Measurements from ENCODE around the gene AFDN. TPM values are rescaled to one million over a fixed set of nuclear protein-coding genes. Genes with fewer than 3 reads are reported as not detected.

AFDN gene
- total RNA-seq, 1 donor from 2014 or later, result 102 TPM

GRCh38 chr6:168013250-168013915 lies 186.7 kb downstream of the AFDN start:
- FAIRE-seq (no peak), DNase-seq (ENCODE audit: low read depth) (no peak)
- Histone ChIP-seq H3K9ac (ENCODE audit: low read length) (no peak overlapping the region), H3K4me1 (ENCODE audit: insufficient read depth, low read length) (no peaks in the 10 kb centered on the region), H3K9me3 (ENCODE audit: insufficient read depth, low read depth, low read length) (peaks cover 13% of the 10 kb centered on the region), H3K36me3 (ENCODE audit: insufficient read depth, low read length) (no peaks in the 10 kb centered on the region), H2AFZ (ENCODE audit: low read depth, low read length) (no peak overlapping the region), H4K20me1 (ENCODE audit: insufficient read depth, low read length) (no peaks in the 10 kb centered on the region), H3K27ac (ENCODE audit: low read depth, low read length) (no peak overlapping the region), H3K4me3 (ENCODE audit: insufficient read depth, low read depth, low read length) (no peak overlapping the region), H3K27me3 (ENCODE audit: insufficient read depth, low read length) (peaks cover 17% of the 10 kb centered on the region), H3K4me2 (ENCODE audit: low read length) (no peak overlapping the region), H3K79me2 (ENCODE audit: insufficient read depth, low read length) (no peaks in the 10 kb centered on the region)
- Mint-ChIP-seq H3K4me1 (ENCODE audit: low read depth, unreplicated experiment) (peaks cover 3% of the 10 kb centered on the region), H3K9me3 (ENCODE audit: unreplicated experiment) (peaks cover 42% of the 10 kb centered on the region), H3K27me3 (ENCODE audit: low read depth, unreplicated experiment) (peaks cover 7% of the 10 kb centered on the region), H3K27ac (ENCODE audit: unreplicated experiment) (no peak overlapping the region), H3K36me3 (ENCODE audit: low read depth, unreplicated experiment) (peaks cover 9% of the 10 kb centered on the region), H3K4me3 (ENCODE audit: unreplicated experiment) (no peak overlapping the region)
- TF ChIP-seq CTCF (IDR thresholded peaks at IDR 0.05; ENCODE audit: insufficient read depth, low read depth, low read length) (no peak), EZH2 (IDR thresholded peaks at IDR 0.05; ENCODE audit: insufficient read depth, low read length) (no peak)

GRCh38 chr6:168014428-168014827 lies 187.7 kb downstream of the AFDN start:
- H3K4me3 ChIP-seq (ENCODE audit: insufficient read depth, low read depth, low read length), result no peak overlapping the region
- TF ChIP-seq CTCF (IDR thresholded peaks at IDR 0.05; ENCODE audit: insufficient read depth, low read depth, low read length), result no peak
- no peak for FAIRE-seq
- no peak overlapping the region for H3K4me2 ChIP-seq (ENCODE audit: low read length)
- H3K36me3 ChIP-seq (ENCODE audit: insufficient read depth, low read length), result no peaks in the 10 kb centered on the region
- H3K27me3 ChIP-seq (ENCODE audit: insufficient read depth, low read length), result peaks cover 17% of the 10 kb centered on the region
- peaks cover 9% of the 10 kb centered on the region for H3K27me3 Mint-ChIP-seq (ENCODE audit: low read depth, unreplicated experiment)
- no peak for DNase-seq (ENCODE audit: low read depth)
- H3K36me3 Mint-ChIP-seq (ENCODE audit: low read depth, unreplicated experiment), result peaks cover 9% of the 10 kb centered on the region
- H3K9me3 ChIP-seq (ENCODE audit: insufficient read depth, low read depth, low read length), result peaks cover 13% of the 10 kb centered on the region
- no peaks in the 10 kb centered on the region for H3K79me2 ChIP-seq (ENCODE audit: insufficient read depth, low read length)
- H3K9me3 Mint-ChIP-seq (ENCODE audit: unreplicated experiment), result peaks cover 42% of the 10 kb centered on the region
- no peaks in the 10 kb centered on the region for H4K20me1 ChIP-seq (ENCODE audit: insufficient read depth, low read length)
- no peak overlapping the region for H2AFZ ChIP-seq (ENCODE audit: low read depth, low read length)
- H3K27ac Mint-ChIP-seq (ENCODE audit: unreplicated experiment), result no peak overlapping the region
- peaks cover 2% of the 10 kb centered on the region for H3K4me1 Mint-ChIP-seq (ENCODE audit: low read depth, unreplicated experiment)
- H3K9ac ChIP-seq (ENCODE audit: low read length), result no peak overlapping the region
- no peak overlapping the region for H3K4me3 Mint-ChIP-seq (ENCODE audit: unreplicated experiment)
- H3K4me1 ChIP-seq (ENCODE audit: insufficient read depth, low read length), result no peaks in the 10 kb centered on the region
- no peak overlapping the region for H3K27ac ChIP-seq (ENCODE audit: low read depth, low read length)

GRCh38 chr6:168015009-168015408 lies 188.3 kb downstream of the AFDN start:
- peaks cover 17% of the 10 kb centered on the region for H3K27me3 ChIP-seq (ENCODE audit: insufficient read depth, low read length)
- H3K27me3 Mint-ChIP-seq (ENCODE audit: low read depth, unreplicated experiment), result peaks cover 9% of the 10 kb centered on the region
- H3K4me1 ChIP-seq (ENCODE audit: insufficient read depth, low read length), result no peaks in the 10 kb centered on the region
- H3K9me3 Mint-ChIP-seq (ENCODE audit: unreplicated experiment), result peaks cover 38% of the 10 kb centered on the region
- no peak for TF ChIP-seq CTCF (IDR thresholded peaks at IDR 0.05; ENCODE audit: insufficient read depth, low read depth, low read length)
- TF ChIP-seq EZH2 (IDR thresholded peaks at IDR 0.05; ENCODE audit: insufficient read depth, low read length), result no peak
- H3K4me3 ChIP-seq (ENCODE audit: insufficient read depth, low read depth, low read length), result no peak overlapping the region
- DNase-seq (ENCODE audit: low read depth) (no peak), FAIRE-seq (no peak)
- no peaks in the 10 kb centered on the region for H3K36me3 ChIP-seq (ENCODE audit: insufficient read depth, low read length)
- no peak overlapping the region for H3K4me3 Mint-ChIP-seq (ENCODE audit: unreplicated experiment)
- no peak overlapping the region for H3K9ac ChIP-seq (ENCODE audit: low read length)
- H4K20me1 ChIP-seq (ENCODE audit: insufficient read depth, low read length), result no peaks in the 10 kb centered on the region
- H3K4me2 ChIP-seq (ENCODE audit: low read length), result no peak overlapping the region
- H3K79me2 ChIP-seq (ENCODE audit: insufficient read depth, low read length), result no peaks in the 10 kb centered on the region
- H3K9me3 ChIP-seq (ENCODE audit: insufficient read depth, low read depth, low read length), result peaks cover 13% of the 10 kb centered on the region
- H3K4me1 Mint-ChIP-seq (ENCODE audit: low read depth, unreplicated experiment), result no peaks in the 10 kb centered on the region
- H3K36me3 Mint-ChIP-seq (ENCODE audit: low read depth, unreplicated experiment), result peaks cover 6% of the 10 kb centered on the region
- no peak overlapping the region for H3K27ac Mint-ChIP-seq (ENCODE audit: unreplicated experiment)
- H2AFZ ChIP-seq (ENCODE audit: low read depth, low read length), result no peak overlapping the region
- H3K27ac ChIP-seq (ENCODE audit: low read depth, low read length), result no peak overlapping the region

Measured in astrocyte (in vitro differentiated cells and primary cell).